WTC11 (cell line): ENCODE measurements around the gene PHLPP1. TPM values are rescaled to one million over a fixed set of nuclear protein-coding genes. Genes with fewer than 3 reads are reported as not detected.

Experiments
- ATAC-seq: fragments of 200-7000 bp; cut with Tn5 transposase; 2 replicates; pipeline ENCODE4 v1.10.0; 2021; ENCODE audit warnings: mild to moderate bottlenecking, moderate library complexity
- CTCF ChIA-PET: fragments of 300-600 bp; sonication (Branson Sonifier 250); formaldehyde crosslinking; loops from one replicate; lab custom pipeline; 2021; ENCODE audit warnings: antibody characterized with exemption; lab: Charles Lee
- POLR2A ChIA-PET: fragments of 350-600 bp; sonication (Branson Sonifier 250); formaldehyde crosslinking; loops from one replicate; lab custom pipeline; 2021; ENCODE audit warnings: antibody characterized with exemption; lab: Charles Lee
- DNase-seq: peaks from one replicate; pipeline ENCODE4 v3.0.0; 2021; ENCODE audit warnings: low spot score
- H3K27ac Mint-ChIP-seq: 2 replicates; pipeline ENCODE4 v1.8.0; 2021; ENCODE audit warnings: mixed read lengths
- H3K27me3 Mint-ChIP-seq: 2 replicates; pipeline ENCODE4 v1.8.0; 2021; ENCODE audit warnings: low read depth, mild to moderate bottlenecking, moderate library complexity, mixed read lengths
- H3K36me3 Mint-ChIP-seq: 2 replicates; pipeline ENCODE4 v1.8.0; 2021; ENCODE audit warnings: mixed read lengths
- H3K4me1 Mint-ChIP-seq: 2 replicates; pipeline ENCODE4 v1.8.0; 2022; ENCODE audit warnings: mixed read lengths
- H3K4me3 Mint-ChIP-seq: 2 replicates; pipeline ENCODE4 v1.8.0; 2021; ENCODE audit warnings: mild to moderate bottlenecking, moderate library complexity, mixed read lengths
- H3K9me3 Mint-ChIP-seq: 2 replicates; pipeline ENCODE4 v1.8.0; 2021; ENCODE audit warnings: mixed read lengths
- CTCF ChIP-seq: fragments of 200-600 bp; IDR thresholded peaks from 2 replicates; pipeline ENCODE4 v1.8.0; 2022; ENCODE audit warnings: antibody characterized with exemption
- IRF1 ChIP-seq: sonication (generic); formaldehyde crosslinking; IDR thresholded peaks from 2 replicates; pipeline ENCODE4 v1.8.0; 2023; ENCODE audit warnings: missing genetic modification reagents
- RORB ChIP-seq: fragments of 250-450 bp; sonication (Bioruptor Pico); IDR thresholded peaks from 2 replicates; pipeline ENCODE4 v1.9.0; 2021; ENCODE audit warnings: mild to moderate bottlenecking
- SMAD3 ChIP-seq: sonication (generic); formaldehyde crosslinking; IDR thresholded peaks from 2 replicates; pipeline ENCODE4 v1.8.0; 2022; ENCODE audit warnings: missing genetic modification reagents, mild to moderate bottlenecking, borderline replicate concordance
- ZNF138 ChIP-seq: sonication (generic); formaldehyde crosslinking; conservative IDR thresholded peaks from 2 replicates; pipeline ENCODE4 v1.8.1; 2022; ENCODE audit warnings: mild to moderate bottlenecking, moderate library complexity, missing genetic modification reagents
- ZNF219 ChIP-seq: sonication (generic); formaldehyde crosslinking; IDR thresholded peaks from 2 replicates; pipeline ENCODE4 v1.8.0; 2023; ENCODE audit warnings: missing genetic modification reagents, mild to moderate bottlenecking, borderline replicate concordance
- ZNF317 ChIP-seq: sonication (generic); formaldehyde crosslinking; IDR thresholded peaks from 2 replicates; pipeline ENCODE4 v1.8.1; 2023; ENCODE audit warnings: low read depth, mild to moderate bottlenecking, moderate library complexity, missing genetic modification reagents, borderline replicate concordance
- ZNF423 ChIP-seq: fragments of 250-450 bp; sonication (Bioruptor Pico); IDR thresholded peaks from 2 replicates; pipeline ENCODE4 v2.1.2; 2022; ENCODE audit warnings: mild to moderate bottlenecking, moderate library complexity
- total RNA-seq: library from RNA; stranded (reverse); gene quantifications from 3 replicates; pipeline ENCODE4 v1.2.3, GENCODE V29; 2021
- TF ChIP-seq, protein P1 (sequence below): sonication (generic); formaldehyde crosslinking; IDR thresholded peaks from 2 replicates; pipeline ENCODE4 v1.8.1; 2022; ENCODE audit warnings: missing genetic modification reagents, borderline replicate concordance
- TF ChIP-seq, protein P2 (sequence below): sonication (generic); formaldehyde crosslinking; IDR thresholded peaks from 2 replicates; pipeline ENCODE4 v1.8.1; 2022; ENCODE audit warnings: low read depth, mild to moderate bottlenecking, moderate library complexity, missing genetic modification reagents, borderline replicate concordance
- TF ChIP-seq, protein P3 (sequence below): sonication (generic); formaldehyde crosslinking; IDR thresholded peaks from 2 replicates; pipeline ENCODE4 v1.8.1; 2022; ENCODE audit warnings: mild to moderate bottlenecking, missing genetic modification reagents, moderate library complexity, borderline replicate concordance
- TF ChIP-seq, protein P4 (sequence below): sonication (generic); formaldehyde crosslinking; IDR thresholded peaks from 2 replicates; pipeline ENCODE4 v1.8.0; 2022; ENCODE audit warnings: mild to moderate bottlenecking, missing genetic modification reagents

The PHLPP1 gene
- total RNA-seq, 1 experiment from 2014 or later, result 52.0 TPM

- no peaks in the 10 kb centered on the region for H3K9me3 Mint-ChIP-seq
- no peak overlapping the region for H3K4me3 Mint-ChIP-seq
- TF ChIP-seq ZNF138 (CRISPR knock-in tag), result no peak
- POLR2A ChIA-PET, result no interaction called here
- no peaks in the 10 kb centered on the region for H3K36me3 Mint-ChIP-seq
- H3K27me3 Mint-ChIP-seq, result no peaks in the 10 kb centered on the region
- H3K4me1 Mint-ChIP-seq, result peaks cover 9% of the 10 kb centered on the region
- DNase-seq, result no peak
- no peak overlapping the region for H3K27ac Mint-ChIP-seq
- no peak for ATAC-seq
- CTCF ChIA-PET, result no interaction called here
These were observed 290.0 kb downstream of the PHLPP1 start for GRCh38 chr18:63005306-63005705.

GRCh38 chr18:63007231-63007630 is 291.9 kb downstream of the PHLPP1 start:
- no peaks in the 10 kb centered on the region for H3K36me3 Mint-ChIP-seq
- H3K4me3 Mint-ChIP-seq, result no peak overlapping the region
- no peaks in the 10 kb centered on the region for H3K27me3 Mint-ChIP-seq
- H3K4me1 Mint-ChIP-seq, result 0 out of 2 replicates have a peak, but pooled peaks cover 6% of the 10 kb centered on the region
- H3K27ac Mint-ChIP-seq, result no peak overlapping the region
- H3K9me3 Mint-ChIP-seq, result peaks cover 8% of the 10 kb centered on the region; the same call in 1 of the 2 replicates
- ATAC-seq, result no peak
- no peak for DNase-seq
- TF ChIP-seq, protein P1, sequence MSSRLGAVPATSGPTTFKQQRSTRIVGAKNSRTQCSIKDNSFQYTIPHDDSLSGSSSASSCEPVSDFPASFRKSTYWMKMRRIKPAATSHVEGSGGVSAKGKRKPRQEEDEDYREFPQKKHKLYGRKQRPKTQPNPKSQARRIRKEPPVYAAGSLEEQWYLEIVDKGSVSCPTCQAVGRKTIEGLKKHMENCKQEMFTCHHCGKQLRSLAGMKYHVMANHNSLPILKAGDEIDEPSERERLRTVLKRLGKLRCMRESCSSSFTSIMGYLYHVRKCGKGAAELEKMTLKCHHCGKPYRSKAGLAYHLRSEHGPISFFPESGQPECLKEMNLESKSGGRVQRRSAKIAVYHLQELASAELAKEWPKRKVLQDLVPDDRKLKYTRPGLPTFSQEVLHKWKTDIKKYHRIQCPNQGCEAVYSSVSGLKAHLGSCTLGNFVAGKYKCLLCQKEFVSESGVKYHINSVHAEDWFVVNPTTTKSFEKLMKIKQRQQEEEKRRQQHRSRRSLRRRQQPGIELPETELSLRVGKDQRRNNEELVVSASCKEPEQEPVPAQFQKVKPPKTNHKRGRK (CRISPR knock-in tag), result no peak
- TF ChIP-seq, protein P2, sequence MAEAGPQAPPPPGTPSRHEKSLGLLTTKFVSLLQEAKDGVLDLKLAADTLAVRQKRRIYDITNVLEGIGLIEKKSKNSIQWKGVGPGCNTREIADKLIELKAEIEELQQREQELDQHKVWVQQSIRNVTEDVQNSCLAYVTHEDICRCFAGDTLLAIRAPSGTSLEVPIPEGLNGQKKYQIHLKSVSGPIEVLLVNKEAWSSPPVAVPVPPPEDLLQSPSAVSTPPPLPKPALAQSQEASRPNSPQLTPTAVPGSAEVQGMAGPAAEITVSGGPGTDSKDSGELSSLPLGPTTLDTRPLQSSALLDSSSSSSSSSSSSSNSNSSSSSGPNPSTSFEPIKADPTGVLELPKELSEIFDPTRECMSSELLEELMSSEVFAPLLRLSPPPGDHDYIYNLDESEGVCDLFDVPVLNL, result no peak
- TF ChIP-seq IRF1 (CRISPR knock-in tag) (no peak), SMAD3 (CRISPR knock-in tag) (no peak), ZNF423 (no peak), RORB (no peak), ZNF317 (CRISPR knock-in tag) (no peak)
- TF ChIP-seq, protein P3, sequence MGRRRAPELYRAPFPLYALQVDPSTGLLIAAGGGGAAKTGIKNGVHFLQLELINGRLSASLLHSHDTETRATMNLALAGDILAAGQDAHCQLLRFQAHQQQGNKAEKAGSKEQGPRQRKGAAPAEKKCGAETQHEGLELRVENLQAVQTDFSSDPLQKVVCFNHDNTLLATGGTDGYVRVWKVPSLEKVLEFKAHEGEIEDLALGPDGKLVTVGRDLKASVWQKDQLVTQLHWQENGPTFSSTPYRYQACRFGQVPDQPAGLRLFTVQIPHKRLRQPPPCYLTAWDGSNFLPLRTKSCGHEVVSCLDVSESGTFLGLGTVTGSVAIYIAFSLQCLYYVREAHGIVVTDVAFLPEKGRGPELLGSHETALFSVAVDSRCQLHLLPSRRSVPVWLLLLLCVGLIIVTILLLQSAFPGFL (CRISPR knock-in tag), result no peak
- TF ChIP-seq, protein P4, sequence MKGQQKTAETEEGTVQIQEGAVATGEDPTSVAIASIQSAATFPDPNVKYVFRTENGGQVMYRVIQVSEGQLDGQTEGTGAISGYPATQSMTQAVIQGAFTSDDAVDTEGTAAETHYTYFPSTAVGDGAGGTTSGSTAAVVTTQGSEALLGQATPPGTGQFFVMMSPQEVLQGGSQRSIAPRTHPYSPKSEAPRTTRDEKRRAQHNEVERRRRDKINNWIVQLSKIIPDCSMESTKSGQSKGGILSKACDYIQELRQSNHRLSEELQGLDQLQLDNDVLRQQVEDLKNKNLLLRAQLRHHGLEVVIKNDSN (CRISPR knock-in tag), result no peak
- CTCF ChIA-PET, result interaction anchor here (1.9 to 2.3 kb wide), 2 partner anchors 10 to 423 kb away, joined by 7 to 13 read pairs; no protein-coding TSS in a partner anchor
- POLR2A ChIA-PET, result no interaction called here

DNA sequence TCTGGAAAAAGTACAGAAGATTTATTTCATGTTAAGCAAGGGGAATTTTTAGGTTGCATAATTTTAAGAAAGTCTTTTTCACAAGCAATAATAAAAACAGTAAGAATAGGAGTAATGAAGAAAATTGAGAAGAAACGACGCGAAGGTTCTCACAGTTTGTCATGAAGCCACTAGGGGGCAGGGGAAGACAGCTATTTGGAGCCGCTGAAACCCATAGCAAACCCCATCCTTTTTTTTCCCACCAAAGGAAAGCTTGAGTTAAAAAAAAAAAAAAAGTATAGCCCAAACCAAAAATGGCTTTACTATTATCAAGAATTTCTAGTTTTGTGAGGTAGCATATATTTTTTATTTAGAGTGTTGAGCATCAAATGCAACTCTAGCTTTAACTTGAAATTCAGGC is 300.9 kb downstream of the PHLPP1 start:
- Mint-ChIP-seq H3K9me3 (peaks cover 13% of the 10 kb centered on the region), H3K27ac (no peak overlapping the region), H3K4me1 (peaks cover 4% of the 10 kb centered on the region), H3K36me3 (peaks cover 5% of the 10 kb centered on the region), H3K4me3 (no peak overlapping the region), H3K27me3 (no peaks in the 10 kb centered on the region; the same call in 1 of the 2 replicates)
- POLR2A ChIA-PET, result no interaction called here
- TF ChIP-seq CTCF (peak; percentile 76), ZNF219 (CRISPR knock-in tag) (no peak)
- DNase-seq, result peak; percentile 41
- ATAC-seq, result peak; percentile 73
- CTCF ChIA-PET, result interaction anchor here (0.5 to 2.5 kb wide), 33 partner anchors 9 to 498 kb away, joined by 3 to 21 read pairs (median 4); partner anchors contain the start of gene BCL2
